ENCODE data around the gene IFT57.

DNA sequence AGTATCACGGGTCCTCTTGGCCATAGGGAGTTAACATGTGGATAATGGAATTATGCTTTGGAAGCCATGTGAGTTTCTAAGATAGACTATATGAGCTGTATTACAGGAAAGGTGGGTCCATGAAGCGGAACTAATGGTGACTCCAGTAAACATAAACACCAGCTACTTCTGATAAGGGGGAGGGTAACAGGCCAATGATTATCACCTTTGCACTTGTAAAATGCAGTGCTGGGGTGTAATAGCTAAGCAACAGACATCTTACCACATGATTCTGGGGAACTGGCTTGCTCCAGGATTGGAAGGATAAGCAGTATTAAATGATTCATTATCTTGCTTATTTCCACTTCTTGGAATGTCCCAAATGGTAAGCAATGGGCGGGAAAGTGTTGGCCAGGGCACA lies 70.0 kb downstream of the IFT57 start:
- TF ChIP-seq, protein P1, sequence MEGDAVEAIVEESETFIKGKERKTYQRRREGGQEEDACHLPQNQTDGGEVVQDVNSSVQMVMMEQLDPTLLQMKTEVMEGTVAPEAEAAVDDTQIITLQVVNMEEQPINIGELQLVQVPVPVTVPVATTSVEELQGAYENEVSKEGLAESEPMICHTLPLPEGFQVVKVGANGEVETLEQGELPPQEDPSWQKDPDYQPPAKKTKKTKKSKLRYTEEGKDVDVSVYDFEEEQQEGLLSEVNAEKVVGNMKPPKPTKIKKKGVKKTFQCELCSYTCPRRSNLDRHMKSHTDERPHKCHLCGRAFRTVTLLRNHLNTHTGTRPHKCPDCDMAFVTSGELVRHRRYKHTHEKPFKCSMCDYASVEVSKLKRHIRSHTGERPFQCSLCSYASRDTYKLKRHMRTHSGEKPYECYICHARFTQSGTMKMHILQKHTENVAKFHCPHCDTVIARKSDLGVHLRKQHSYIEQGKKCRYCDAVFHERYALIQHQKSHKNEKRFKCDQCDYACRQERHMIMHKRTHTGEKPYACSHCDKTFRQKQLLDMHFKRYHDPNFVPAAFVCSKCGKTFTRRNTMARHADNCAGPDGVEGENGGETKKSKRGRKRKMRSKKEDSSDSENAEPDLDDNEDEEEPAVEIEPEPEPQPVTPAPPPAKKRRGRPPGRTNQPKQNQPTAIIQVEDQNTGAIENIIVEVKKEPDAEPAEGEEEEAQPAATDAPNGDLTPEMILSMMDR (IDR thresholded peaks at IDR 0.05; ENCODE audit: poor library complexity) = no peak
- no peak for TF ChIP-seq EZH2 (IDR thresholded peaks at IDR 0.05; ENCODE audit: borderline replicate concordance)
